G401.6 (cell line): ENCODE results near the gene EXOG.

Experiments
- FAIRE-seq: peaks from 2 replicates; lab custom pipeline; 2012; peaks lifted over from hg19 to GRCh38; lab: Jason Lieb, UNC

The EXOG gene

DNA sequence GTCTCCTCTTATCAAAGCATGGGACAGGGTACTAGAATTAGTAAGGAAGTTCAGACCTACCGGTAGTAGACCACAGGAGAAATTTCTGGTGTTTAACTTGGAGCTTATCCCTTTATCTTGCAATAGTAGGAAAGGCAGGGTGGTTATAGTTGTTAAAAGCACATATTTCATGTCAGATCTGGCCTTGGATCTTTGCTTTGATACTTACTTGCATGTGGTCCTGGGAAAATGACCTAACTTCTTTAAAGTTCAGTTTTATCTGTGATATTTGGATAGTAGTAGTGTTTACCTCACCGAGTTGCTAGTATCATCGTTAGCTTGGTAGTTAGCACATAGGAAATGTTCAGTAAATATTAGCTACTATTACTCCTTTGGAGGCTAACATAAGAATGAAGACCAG lies 15.4 kb downstream of the EXOG start:
- FAIRE-seq: no peak

DNA sequence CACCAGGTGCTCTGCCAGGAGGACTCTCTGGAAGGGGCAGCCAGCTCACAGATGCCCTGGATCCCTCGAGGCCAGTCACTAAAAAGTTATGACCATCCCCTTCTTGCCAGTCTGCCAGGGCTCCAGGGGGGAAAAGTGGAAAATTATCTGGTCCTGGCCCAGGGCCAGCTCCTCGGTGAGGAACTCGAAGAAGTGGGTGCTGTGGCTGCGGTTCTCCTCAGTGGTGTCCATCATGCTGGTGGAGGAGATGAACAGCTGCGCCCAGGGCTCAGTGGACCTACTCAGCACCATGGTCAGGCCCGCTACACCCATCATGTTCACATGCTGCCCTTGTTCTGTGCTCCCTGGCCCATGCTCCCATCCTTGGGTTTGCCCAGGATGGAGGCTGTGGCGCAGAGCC lies 19.2 kb downstream of the EXOG start:
- FAIRE-seq: no peak

DNA sequence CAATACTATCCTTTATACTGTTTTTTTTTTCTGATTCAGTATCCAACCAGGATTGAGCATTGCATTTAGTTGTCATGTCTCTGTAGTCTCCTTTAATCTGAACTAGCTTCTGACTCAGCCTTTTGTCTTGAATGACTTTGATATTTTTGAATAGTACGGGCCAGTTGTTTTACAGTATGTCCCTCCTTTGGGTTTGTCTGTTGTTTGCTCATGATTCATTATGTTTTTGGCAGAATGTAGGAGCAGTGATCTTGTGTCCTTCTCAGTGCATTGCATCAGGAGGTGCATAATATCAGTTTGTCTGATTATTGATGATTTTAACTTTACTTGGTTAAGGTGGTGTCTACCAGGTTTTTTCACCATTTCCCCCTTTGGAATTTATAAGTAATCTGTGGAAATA lies 20.5 kb downstream of the EXOG start:
- no peak for FAIRE-seq

DNA sequence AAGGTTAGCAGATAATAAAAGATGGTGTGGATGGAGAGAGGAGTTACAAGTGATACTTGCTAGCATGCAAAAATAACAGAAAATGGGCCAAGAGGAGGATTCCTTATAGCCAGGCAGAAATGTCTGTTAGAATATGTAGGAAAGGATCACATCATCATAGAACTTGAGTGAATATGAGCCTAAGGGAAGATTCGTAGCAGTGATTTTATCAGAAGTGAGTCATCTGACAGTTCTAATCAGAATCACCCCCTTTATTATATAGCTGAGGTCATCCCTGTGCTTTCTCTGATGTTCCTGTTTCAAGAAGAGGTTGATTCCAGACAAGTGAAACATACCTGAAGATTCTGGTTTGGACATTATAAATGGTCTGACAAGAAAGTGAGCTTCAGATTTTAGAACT lies 22.9 kb downstream of the EXOG start:
- FAIRE-seq: no peak

DNA sequence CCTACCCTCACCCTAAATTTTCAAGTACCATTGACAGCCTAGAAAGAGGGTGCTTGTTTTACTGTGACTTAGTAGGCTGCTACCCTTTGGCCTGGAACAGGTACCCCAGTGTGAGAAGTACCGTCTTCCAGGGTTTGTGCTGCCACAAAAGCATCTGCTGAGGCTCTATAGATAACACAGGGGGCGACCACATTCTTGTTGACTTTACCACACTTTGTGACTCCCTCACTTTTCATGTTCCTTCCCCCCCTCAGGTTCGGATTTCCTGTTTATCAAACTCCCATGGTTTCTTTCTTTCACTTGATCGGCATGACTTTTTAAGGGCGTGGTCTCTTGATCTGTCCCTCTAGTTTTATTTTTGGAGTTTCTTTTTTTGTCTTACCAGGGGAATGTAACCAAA lies 23.5 kb downstream of the EXOG start:
- no peak for FAIRE-seq

DNA sequence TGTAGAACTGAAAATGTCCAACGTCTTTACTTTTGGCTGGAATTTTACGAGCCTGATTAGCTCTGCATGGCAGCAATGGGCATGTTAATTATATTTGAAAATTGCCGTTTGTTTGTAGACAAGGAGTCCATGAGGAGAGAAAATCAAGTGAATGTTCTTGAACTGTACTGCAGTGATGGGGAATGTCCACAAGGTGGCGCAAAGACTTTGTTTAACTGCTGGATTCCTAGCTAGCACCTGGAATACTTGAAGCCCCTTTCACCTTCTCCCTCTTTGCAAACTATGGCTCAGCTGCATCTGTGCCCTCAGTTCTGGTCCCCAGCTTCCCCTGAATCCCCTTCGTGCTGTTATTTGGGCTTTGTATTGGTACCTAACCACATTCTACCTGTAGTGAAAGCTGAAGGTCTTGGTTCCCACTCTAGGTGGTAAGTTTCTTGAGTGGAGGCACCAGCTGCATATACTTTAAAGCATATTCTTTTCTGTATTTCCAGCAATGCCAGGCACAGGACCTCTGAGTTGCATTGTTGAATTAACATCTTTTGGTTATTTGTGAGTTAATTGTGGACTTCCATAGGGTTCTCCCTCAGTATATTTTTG lies 25.3 kb downstream of the EXOG start:
- peak; percentile 95 for FAIRE-seq

DNA sequence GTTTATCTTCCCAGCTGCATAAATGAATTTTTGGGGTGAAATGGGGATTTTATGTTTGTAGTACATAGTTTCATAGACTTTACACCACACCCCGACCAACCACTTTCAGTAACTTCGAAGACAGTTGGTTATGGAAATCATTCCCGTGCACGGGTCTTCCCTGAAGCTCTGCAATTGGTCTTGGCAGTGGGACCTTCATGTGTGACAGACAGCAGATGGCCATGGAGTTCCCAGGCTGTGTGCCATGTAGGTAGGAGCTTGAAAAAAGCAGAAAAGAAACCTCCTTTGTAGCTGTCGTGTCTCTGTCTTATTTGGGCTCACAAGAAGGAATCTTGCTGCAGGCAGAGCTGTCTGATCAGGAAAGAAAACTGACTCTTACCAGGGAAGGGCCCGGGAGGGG lies 25.9 kb downstream of the EXOG start:
- no peak for FAIRE-seq

DNA sequence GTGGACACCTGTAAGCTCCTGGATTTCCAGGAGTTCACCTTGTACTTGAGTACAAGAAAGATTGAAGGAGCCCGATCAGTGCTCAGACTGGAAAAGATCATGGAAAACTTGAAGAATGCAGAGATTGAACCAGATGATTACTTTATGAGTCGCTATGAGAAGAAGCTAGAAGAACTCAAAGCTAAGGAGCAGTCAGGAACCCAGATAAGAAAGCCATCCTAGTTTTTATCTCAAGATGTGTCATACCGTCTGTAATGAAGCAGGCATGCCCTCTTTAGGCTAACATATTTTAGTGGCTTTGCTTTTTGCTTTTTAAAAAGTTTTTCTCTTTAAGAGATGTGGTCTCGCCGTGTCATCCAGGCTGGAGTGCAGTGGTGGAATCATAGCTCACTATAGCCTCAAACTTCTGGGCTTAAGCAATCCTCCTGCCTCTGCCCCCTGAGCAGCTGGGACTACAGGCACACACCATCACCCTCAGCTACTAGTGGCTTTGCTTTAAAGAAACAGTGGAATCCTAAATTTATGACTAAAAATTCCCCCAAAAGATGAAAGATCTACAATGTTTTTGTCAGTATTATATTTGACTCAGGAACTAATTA lies 28.1 kb downstream of the EXOG start:
- FAIRE-seq: no peak

DNA sequence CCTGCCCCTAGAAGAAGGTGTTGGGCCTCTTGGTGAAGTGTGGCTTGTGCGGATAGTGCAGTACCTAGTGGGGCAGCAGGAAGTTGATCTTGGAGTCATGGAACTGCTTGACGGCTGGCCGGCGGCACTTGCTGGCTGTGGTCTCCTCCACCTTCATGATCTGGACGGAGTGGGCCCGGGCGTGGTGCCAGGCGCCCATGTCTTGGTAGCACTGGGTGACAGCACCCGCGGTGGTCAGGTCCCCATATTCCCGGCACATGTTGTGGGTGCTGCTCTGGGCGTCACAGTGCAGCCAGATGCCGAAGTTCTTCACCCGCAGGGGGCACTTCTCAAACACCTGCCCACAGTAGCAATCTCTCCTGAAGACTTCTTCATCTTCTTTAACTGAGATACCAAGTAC lies 30.7 kb downstream of the EXOG start:
- FAIRE-seq: no peak

DNA sequence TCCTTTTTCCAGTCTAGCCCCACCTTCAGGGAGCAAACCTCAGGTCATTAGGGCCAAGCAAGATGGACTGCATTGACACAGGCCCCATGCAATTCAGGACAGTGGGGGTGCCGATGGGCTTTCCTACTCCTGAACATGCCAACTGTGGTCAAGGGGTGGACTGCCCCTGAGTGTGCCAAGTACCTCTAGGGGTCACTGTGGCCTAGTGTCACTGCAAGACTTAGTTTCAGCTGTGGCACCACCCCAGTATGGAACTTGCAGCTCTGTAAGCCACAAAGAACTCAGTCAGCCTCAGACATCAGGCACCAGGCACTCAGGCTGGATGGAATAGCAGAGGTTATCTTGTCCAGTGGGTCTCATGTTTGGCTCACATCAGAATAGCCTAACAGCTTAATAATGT lies 32.3 kb downstream of the EXOG start:
- no peak for FAIRE-seq

DNA sequence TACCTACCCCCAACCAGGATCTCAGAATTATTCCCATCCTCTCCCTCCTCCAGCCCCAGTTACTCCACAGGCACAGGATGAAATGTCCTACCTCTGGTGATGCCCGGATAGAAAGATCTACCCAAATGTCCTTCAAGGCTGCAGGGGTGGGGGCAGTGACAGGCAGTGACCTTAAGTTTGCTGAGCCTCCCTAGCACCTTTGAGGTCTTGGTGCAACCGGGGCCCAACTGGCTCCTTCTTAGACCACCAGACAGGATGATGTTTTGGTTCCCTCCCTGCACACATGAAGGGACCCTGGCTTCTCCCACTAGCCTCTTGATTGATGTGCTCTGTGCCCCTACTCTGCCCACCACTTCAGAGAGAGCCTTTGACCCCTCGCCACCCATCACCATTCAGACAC lies 36.4 kb downstream of the EXOG start:
- no peak for FAIRE-seq

DNA sequence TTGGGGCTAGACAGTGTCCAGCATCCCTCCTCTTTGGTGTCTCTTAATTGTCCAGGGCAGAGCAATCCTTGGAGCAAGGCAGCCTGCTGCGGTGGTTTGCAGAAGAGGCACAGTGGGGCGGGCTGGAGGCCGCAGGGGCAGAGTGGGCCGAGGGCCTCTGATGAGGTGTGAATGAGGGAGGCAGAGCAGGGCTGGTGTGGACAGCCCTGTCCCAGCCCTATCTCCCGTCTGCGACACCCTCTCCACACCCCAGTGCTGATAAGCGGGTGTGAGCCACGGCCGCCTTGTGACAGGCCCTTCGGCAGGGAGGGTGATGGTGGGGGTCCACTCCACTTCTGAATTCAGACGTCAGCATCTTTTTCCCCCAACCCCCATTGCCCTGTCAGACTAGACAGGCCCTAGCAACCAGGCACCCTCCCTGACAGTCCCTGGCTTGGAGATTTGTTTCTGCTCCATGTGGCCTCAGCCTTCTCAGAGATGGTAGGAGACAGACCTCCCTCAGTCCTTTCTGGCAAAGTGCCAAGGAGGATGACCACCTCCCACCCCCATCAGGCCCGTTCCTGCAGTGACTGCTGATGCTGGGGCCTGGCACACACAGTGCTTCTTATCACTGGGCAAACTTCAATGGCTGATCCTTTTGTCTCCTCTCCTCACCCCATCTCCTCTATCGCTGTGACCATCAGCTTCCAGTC lies 37.3 kb downstream of the EXOG start:
- no peak for FAIRE-seq

DNA sequence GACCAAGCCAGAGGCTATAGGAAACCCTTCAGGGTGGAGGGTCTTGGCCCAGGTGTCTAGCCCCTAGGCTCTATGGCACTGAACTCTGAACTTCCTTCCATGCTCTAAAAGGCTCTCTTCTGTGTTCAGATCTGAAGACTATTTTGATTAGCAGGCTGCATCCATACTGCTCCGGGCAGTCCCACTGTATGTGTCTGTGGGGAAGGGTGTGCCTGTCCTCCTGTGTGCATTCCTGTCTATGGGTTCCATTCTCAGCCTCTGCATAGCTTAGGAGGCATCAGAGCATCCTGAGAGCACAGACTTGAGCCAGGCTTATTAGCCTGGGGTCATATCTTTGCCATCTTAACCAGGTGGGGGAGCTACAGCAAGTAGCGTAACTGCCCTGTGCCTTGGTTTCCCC lies 38.0 kb downstream of the EXOG start:
- no peak for FAIRE-seq

DNA sequence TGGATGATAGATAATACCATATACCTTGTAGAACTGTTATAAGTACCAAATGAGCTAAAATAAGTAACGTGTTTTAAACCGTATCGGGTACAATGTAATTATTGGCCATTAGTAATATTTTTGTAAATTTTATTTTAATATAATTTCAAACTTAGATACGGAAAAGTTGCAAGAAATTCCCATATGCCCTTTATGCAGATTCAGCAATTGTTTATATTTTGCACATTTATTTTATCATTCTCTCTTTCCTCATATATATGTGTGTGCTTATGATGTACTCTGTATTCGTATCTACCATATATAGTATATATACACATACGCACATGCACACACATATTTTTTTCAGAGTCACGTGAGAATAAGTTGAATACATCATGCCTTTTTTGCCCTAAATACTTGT lies 38.5 kb downstream of the EXOG start:
- FAIRE-seq: no peak

DNA sequence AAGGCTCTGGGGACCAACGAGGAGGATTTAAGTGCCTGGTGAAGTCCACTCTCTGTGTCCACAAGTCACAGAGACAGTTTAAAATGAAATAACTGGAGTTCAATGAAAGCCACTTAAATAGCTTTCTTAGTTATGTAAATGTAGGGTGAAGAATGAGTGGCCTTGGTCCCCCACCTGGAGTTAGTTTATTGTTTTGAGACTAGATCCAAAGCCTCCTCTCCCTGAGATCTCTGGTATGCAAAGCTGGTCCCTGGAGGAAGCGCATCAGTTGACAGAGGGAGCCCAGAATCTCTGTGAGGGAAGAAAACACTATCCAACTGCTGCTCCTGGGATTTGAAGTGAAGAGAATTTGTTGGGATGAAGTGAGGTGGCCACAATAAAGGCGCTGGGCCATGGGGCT lies 40.5 kb downstream of the EXOG start:
- no peak for FAIRE-seq

DNA sequence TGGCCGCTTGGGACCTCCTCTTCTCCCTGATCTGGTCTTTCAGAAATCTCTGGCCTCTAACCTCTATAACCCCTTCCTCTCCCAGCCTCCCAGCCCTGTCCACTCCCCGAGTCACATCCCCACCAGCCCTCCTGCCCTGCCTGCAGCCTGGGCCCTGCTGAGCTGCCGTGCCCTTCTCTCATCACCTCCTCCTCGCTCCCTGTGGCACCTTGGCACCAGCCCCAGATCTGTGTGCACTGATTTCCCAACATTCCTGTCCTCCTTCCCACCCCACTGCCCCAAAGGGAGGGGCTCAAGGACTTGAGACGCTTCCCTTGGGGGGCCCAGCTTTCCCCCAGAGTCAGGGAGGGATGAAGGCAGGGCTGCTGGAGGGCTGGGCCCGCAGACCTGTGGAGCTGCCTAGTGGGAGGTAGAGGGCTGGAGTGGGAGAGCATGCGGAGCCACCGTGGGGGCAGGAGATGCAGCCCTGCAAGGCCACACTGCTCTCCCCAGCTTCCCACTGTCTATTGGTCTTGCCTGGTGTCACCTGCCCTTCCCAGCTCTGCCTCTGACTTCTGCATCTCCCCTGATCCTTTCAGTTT lies 42.7 kb downstream of the EXOG start:
- no peak for FAIRE-seq

DNA sequence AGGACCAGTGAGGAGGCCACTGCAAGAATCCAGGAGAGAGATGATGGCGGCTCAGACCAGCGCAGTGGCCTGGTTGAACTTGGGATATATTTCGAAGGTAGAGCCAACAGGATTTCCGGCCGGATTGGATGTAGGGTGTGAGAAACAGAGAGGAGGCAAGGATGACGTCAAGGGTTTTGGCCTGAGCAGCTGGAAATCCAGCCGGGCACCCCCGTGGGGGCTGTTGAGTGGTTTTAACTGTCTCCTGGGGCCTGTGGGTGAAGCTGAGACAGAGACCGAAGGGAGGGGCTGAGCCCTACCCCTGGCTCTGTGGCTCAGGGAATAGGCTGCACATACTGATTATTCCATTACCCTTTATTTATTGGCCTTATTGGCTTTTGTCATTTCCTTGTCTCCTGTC lies 45.7 kb downstream of the EXOG start:
- no peak for FAIRE-seq

DNA sequence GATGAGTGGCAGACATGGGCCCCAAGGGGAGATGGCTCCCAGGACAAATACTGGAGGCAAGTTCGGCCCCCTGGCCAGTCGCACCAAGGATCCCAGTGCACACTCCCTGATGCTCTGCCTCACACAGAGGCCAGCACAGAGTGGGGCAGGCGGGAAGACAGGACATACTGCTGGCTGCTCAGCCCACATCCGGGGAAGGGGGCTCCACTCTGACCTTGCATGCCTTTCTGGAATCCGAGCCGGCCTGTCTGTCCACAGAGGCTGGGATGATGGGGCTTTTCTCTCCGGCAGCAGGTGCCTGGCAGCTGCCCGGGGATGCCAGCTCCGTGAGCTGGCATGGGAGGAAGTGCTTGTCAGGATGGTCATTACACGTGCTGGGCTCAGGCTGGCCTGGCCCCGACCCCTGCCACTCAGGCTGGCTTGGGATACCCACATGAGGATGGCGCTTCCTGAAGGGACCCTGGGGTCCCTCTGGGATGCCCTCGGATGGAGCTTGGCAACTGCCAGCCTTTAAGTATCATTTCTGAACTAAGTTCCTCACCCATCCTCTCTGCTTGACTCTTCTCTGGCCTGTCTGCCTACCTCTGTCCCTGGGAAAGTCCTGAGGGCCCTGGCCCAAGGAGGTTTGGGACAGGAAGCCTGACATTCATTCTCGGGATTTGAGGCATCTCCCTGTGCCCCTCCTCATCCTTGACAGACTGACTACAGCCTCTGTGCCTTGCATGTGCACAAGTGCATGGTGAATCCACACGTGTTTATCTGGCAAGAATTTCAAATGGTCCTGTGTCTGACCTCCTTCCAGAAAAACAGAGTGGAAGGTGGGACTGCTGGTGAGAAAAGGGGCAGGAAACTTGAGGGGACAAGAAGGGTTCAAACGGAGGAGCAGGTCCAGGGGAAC lies 46.5 kb downstream of the EXOG start:
- FAIRE-seq: no peak

DNA sequence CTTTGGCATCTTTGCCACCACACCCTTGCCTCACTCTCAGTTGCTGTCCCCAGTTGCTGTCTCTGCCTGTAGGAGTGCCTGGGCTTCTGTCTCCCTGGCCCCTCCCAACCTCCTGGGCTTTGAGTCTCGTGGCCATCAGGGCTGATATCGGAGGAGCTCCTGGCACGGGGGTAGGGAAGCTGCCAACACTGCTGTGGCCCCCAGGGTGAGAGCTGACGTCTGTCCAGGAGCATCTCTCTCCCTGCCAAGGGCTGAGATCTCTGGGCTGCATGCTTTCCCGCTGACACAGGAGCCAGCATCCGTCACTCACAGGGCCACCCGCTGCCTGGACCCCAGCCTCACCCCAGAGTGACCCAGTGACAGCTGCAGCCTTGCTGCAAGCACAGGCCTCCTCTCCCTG lies 47.4 kb downstream of the EXOG start:
- no peak for FAIRE-seq

DNA sequence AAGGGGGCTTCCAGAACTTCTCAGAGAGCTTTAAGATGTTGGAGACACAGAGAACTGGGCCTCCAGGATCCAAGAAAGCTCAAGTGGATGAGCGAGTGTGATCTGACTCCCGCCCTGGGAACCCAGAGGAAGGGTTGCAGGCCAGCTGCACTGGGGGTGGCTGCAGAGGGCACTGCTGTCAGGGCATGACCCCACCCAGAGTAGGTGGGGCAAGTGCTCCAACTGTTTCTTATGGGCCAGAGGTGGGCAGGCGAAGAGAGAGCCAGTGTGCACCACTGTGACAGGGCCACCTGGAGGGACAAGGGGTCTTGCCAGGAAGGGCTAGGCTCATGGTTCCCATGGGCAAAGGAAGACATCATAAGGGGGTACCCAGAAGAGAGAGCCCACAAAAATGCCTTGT lies 48.8 kb downstream of the EXOG start:
- FAIRE-seq: no peak

DNA sequence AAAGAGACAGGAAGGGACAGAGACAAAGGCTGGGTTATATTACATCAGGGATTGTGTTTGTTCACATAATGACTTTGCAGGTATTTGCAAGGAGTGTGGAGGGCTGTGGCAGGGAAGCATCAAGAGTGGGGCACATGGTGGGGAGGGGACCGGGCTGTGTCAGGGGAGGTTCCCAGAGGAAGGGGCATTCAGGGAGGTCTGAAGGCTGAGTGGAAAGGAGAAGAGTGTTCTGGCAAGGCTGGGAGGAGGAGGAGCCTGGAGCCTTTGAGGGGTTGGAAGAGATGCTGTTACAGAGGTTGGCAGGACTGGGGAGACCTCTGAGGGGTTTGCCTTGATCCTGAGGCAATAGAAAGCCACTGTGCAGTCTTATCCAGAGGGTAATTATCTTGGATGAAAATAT lies 49.4 kb downstream of the EXOG start:
- no peak for FAIRE-seq

DNA sequence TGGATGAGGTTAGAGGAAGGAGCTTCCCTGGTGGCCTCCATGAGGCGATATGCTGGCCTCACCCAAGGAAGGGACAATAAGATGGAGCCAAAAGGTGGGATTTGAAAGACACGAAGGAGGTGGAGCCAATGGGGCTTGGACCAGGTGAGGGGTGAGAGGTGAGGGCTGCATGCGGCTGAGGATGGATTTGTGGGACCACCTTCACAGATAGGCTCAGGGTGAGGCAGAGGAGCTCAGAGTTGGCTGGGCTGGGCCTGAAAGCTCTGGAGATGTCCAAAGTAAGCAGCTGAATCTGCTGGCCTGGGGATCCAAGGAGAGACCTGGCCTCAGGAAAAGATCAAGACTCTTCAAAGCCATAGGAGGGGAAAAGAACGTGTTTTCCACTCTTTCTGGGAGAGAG lies 49.8 kb downstream of the EXOG start:
- FAIRE-seq: no peak
